Stimulated activated naive CD8-positive, alpha-beta T cell treated with anti-CD3 and anti-CD28 coated beads, Interleukin-15, Interleukin-2, amounts not matched to agents 100 ng/mL and 50 ng/mL, for 24 hours (primary cell): ENCODE data around the gene FUBP3.
A peak's percentile ranks its signal among the peaks of the same experiment; 100 is the strongest.

Experiments
- H3K27ac Mint-ChIP-seq: one replicate; pipeline ENCODE4 v1.8.0; 2021; ENCODE audit warnings: mild to moderate bottlenecking, mixed read lengths
- H3K27me3 Mint-ChIP-seq: one replicate; pipeline ENCODE4 v1.8.0; 2021; ENCODE audit warnings: mixed read lengths
- H3K36me3 Mint-ChIP-seq: one replicate; pipeline ENCODE4 v1.8.0; 2021; ENCODE audit warnings: low read depth, mixed read lengths
- H3K4me1 Mint-ChIP-seq: one replicate; pipeline ENCODE4 v1.8.0; 2021; ENCODE audit warnings: low read depth, mixed read lengths
- H3K4me3 Mint-ChIP-seq: one replicate; pipeline ENCODE4 v1.8.0; 2021; ENCODE audit warnings: mild to moderate bottlenecking, mixed read lengths
- H3K9me3 Mint-ChIP-seq: one replicate; pipeline ENCODE4 v1.8.0; 2021; ENCODE audit warnings: mixed read lengths

Gene FUBP3

GRCh38 chr9:130665029-130665430, 85.7 kb downstream of the FUBP3 start:
- Mint-ChIP-seq H3K27me3 (peaks cover 56% of the 10 kb centered on the region), H3K4me1 (peaks cover 23% of the 10 kb centered on the region), H3K9me3 (no peaks in the 10 kb centered on the region), H3K4me3 (peak overlapping the region; percentile 40), H3K27ac (no peak overlapping the region), H3K36me3 (no peaks in the 10 kb centered on the region)

GRCh38 chr9:130665431-130666392, 86.3 kb downstream of the FUBP3 start:
- Mint-ChIP-seq H3K36me3 (no peaks in the 10 kb centered on the region), H3K27ac (no peak overlapping the region)

DNA sequence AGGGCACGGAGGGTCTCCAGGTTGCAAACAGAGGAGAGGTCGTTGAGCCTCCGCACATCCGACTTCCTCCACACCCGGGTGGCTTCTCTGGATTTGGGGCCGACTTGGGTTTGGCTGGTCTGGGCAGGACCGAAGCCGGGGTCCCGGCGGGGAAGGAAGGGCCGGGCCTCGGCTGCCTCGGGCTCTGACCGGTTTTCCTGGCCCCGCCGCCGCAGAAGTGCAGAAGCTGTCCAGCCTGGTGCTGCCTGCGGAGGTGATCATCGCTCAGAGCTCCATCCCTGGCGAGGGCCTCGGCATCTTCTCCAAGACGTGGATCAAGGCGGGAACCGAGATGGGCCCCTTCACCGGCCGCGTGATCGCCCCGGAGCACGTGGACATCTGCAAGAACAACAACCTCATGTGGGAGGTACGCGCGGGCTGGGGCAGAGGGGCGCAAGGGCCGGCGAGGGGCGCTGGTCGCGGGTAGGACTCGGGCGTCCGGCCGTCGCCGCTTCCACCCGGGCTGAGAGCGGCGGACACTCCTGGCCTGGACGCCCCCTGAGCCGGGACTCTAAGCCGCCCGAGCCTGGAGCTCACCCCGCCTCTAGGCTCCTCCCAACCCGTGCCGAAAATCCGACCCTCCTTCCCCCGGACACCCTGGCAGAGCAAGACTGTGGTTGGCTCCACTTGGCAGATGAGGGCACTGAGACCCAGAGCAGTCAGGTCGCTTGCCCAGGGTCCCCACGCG, 87.2 kb downstream of the FUBP3 start:
- Mint-ChIP-seq H3K4me3 (no peak overlapping the region), H3K27ac (no peak overlapping the region), H3K27me3 (peaks cover 55% of the 10 kb centered on the region)

More at GRCh38 chr9:130665431-130666392, 86.3 kb downstream of the FUBP3 start:
- H3K9me3 Mint-ChIP-seq = no peaks in the 10 kb centered on the region
- H3K4me3 Mint-ChIP-seq = peak overlapping the region; percentile 40
- H3K27me3 Mint-ChIP-seq = peaks cover 57% of the 10 kb centered on the region
- H3K4me1 Mint-ChIP-seq = peaks cover 23% of the 10 kb centered on the region

DNA sequence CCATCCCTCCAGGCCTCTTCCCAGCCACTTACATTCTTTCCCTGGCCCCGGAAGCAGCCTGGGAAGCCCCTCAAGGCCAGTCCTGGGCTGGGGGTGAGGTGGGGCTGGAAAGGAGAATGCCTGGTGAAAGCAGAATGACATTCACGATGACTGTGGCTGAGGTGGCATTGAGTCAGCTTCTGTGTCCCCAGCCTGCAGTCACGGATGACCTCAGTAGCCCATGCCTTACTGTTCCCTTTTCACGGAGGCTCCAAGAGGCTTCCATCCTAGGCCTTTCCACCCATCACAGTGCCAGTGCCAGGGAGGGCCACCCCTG, 87.7 kb downstream of the FUBP3 start:
- no peak overlapping the region for H3K4me3 Mint-ChIP-seq
- no peaks in the 10 kb centered on the region for H3K9me3 Mint-ChIP-seq
- no peaks in the 10 kb centered on the region for H3K36me3 Mint-ChIP-seq
- H3K27ac Mint-ChIP-seq = no peak overlapping the region
- peaks cover 18% of the 10 kb centered on the region for H3K4me1 Mint-ChIP-seq
- H3K27me3 Mint-ChIP-seq = peaks cover 50% of the 10 kb centered on the region

More for the DNA sequence above, 87.2 kb downstream of the FUBP3 start:
- Mint-ChIP-seq H3K36me3 (no peaks in the 10 kb centered on the region), H3K4me1 (peaks cover 23% of the 10 kb centered on the region), H3K9me3 (no peaks in the 10 kb centered on the region)

DNA sequence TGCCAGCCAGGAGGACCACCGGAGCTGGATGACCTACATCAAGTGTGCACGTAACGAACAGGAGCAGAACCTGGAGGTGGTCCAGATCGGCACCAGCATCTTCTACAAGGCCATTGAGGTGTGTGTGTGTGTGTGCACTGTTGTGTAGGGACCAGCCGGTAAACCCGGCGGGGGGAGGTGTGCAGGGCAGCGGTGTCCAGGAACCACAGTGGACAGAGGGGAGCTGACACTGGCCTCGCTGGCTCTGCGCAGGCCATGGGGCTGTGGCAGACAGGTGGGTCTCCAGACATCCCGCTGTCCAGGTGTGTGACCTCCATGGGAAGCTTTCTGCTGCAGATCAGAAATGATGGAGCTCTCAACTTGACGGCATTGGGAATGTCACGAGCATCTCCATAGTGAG, 88.8 kb downstream of the FUBP3 start:
- no peaks in the 10 kb centered on the region for H3K36me3 Mint-ChIP-seq
- no peaks in the 10 kb centered on the region for H3K9me3 Mint-ChIP-seq
- no peak overlapping the region for H3K27ac Mint-ChIP-seq
- H3K4me3 Mint-ChIP-seq = no peak overlapping the region
- peaks cover 11% of the 10 kb centered on the region for H3K4me1 Mint-ChIP-seq
- peaks cover 45% of the 10 kb centered on the region for H3K27me3 Mint-ChIP-seq

DNA sequence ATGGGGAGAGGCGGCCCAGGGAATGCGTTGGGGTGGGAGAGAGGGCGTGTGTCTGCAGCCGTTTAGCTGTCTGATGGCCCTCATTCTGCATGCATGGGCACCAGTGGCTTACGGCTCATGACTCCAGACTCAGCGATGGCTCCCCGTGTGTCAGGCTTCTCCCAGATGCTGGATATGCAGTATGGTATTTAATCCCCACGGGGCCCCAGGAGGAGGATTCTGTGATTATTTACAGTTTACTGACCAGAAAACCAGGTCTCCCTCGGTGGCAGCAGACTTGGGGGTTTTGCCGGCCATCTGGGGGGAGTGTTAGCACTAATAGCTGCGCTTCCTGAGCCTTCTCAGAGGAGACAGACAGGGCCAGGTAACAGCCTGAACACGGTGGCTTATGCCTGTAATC, 89.3 kb downstream of the FUBP3 start:
- Mint-ChIP-seq H3K36me3 (no peaks in the 10 kb centered on the region), H3K27me3 (peaks cover 45% of the 10 kb centered on the region), H3K4me1 (peaks cover 11% of the 10 kb centered on the region), H3K27ac (no peak overlapping the region), H3K4me3 (no peak overlapping the region), H3K9me3 (no peaks in the 10 kb centered on the region)

DNA sequence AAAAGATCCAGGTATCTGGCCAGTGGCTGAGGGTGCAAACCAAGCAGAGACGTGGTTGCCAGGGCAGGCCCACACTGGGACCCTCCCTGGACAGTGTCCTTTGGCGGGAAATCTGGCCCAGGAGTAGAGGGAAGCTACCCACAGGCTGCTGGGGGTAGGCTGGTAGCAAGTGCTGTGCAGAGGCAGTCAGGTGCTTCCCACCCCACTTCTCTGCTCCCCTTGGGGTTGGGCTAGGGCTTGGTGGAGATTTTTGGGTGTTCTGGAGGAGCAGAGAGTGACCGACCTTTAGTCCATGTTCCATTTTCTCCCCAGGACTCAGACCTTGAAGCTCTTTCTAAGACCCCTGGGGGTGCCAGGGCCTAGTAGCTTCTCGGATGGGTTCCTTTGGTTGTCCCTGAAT, 90.6 kb downstream of the FUBP3 start:
- H3K27ac Mint-ChIP-seq = no peak overlapping the region
- H3K36me3 Mint-ChIP-seq = no peaks in the 10 kb centered on the region
- peaks cover 39% of the 10 kb centered on the region for H3K27me3 Mint-ChIP-seq
- H3K9me3 Mint-ChIP-seq = no peaks in the 10 kb centered on the region
- no peak overlapping the region for H3K4me3 Mint-ChIP-seq
- peaks cover 11% of the 10 kb centered on the region for H3K4me1 Mint-ChIP-seq

- peaks cover 4% of the 10 kb centered on the region for H3K4me1 Mint-ChIP-seq
- no peak overlapping the region for H3K27ac Mint-ChIP-seq
- no peaks in the 10 kb centered on the region for H3K36me3 Mint-ChIP-seq
- H3K9me3 Mint-ChIP-seq = no peaks in the 10 kb centered on the region
- no peak overlapping the region for H3K4me3 Mint-ChIP-seq
- peaks cover 32% of the 10 kb centered on the region for H3K27me3 Mint-ChIP-seq
Observed at GRCh38 chr9:130670644-130671043, 91.3 kb downstream of the FUBP3 start.

DNA sequence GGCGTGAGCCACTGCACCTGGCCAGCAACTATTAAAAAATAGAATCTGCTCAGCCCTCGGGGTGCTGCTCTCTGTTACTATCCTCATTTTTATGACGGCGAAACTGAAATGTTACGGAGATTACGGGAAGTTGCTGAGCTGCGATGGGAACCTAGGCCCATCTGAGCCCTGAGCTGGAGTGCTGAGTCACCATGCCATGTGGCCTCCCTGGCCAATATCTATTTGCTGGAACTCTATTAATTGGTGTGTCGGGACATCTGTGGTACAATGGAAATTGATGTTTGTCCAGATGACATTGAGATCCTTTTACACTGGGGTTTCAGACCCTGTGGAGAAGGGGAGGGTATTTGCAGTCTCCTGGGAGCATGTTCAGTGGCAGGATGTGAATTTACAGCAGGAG, 93.1 kb downstream of the FUBP3 start:
- H3K27ac Mint-ChIP-seq = no peak overlapping the region
- H3K27me3 Mint-ChIP-seq = peaks cover 16% of the 10 kb centered on the region
- no peaks in the 10 kb centered on the region for H3K36me3 Mint-ChIP-seq
- H3K4me3 Mint-ChIP-seq = no peak overlapping the region
- no peaks in the 10 kb centered on the region for H3K4me1 Mint-ChIP-seq
- H3K9me3 Mint-ChIP-seq = no peaks in the 10 kb centered on the region

GRCh38 chr9:130672933-130673615, 93.7 kb downstream of the FUBP3 start:
- Mint-ChIP-seq H3K27ac (no peak overlapping the region), H3K4me1 (no peaks in the 10 kb centered on the region), H3K9me3 (no peaks in the 10 kb centered on the region), H3K36me3 (no peaks in the 10 kb centered on the region), H3K27me3 (peaks cover 12% of the 10 kb centered on the region), H3K4me3 (no peak overlapping the region)

- H3K9me3 Mint-ChIP-seq = no peaks in the 10 kb centered on the region
- peaks cover 11% of the 10 kb centered on the region for H3K27me3 Mint-ChIP-seq
- no peaks in the 10 kb centered on the region for H3K36me3 Mint-ChIP-seq
- no peak overlapping the region for H3K4me3 Mint-ChIP-seq
- H3K27ac Mint-ChIP-seq = no peak overlapping the region
- no peaks in the 10 kb centered on the region for H3K4me1 Mint-ChIP-seq
Observed at GRCh38 chr9:130675396-130675795, 96.0 kb downstream of the FUBP3 start.

DNA sequence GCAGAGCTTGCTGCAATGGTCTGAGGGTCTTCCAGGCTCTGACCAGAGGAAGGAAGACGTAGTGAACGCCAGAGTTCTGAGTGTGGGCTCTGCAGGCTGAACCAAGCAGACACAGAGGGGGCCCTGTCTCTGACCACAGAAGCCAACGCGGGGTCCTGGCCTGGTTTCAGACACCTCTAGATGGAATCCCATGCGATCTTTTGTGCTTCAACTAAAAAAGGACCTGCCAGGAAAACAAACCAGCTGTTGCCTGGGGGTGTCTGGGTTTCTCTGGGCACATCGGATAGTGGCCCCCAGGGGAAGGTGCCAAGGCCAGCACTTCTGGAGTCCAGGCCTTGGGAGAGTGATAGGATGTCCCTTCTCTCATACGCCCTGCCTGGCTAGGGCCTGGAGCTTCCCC, 97.9 kb downstream of the FUBP3 start:
- Mint-ChIP-seq H3K36me3 (no peaks in the 10 kb centered on the region), H3K4me1 (no peaks in the 10 kb centered on the region), H3K4me3 (no peak overlapping the region), H3K9me3 (no peaks in the 10 kb centered on the region), H3K27ac (no peak overlapping the region), H3K27me3 (peaks cover 14% of the 10 kb centered on the region)

- H3K4me1 Mint-ChIP-seq = peaks cover 4% of the 10 kb centered on the region
- no peaks in the 10 kb centered on the region for H3K9me3 Mint-ChIP-seq
- peak overlapping the region; percentile 23 for H3K4me3 Mint-ChIP-seq
- H3K27me3 Mint-ChIP-seq = peaks cover 11% of the 10 kb centered on the region
- H3K36me3 Mint-ChIP-seq = no peaks in the 10 kb centered on the region
- no peak overlapping the region for H3K27ac Mint-ChIP-seq
Observed at GRCh38 chr9:130680836-130681768, 101.7 kb downstream of the FUBP3 start.

DNA sequence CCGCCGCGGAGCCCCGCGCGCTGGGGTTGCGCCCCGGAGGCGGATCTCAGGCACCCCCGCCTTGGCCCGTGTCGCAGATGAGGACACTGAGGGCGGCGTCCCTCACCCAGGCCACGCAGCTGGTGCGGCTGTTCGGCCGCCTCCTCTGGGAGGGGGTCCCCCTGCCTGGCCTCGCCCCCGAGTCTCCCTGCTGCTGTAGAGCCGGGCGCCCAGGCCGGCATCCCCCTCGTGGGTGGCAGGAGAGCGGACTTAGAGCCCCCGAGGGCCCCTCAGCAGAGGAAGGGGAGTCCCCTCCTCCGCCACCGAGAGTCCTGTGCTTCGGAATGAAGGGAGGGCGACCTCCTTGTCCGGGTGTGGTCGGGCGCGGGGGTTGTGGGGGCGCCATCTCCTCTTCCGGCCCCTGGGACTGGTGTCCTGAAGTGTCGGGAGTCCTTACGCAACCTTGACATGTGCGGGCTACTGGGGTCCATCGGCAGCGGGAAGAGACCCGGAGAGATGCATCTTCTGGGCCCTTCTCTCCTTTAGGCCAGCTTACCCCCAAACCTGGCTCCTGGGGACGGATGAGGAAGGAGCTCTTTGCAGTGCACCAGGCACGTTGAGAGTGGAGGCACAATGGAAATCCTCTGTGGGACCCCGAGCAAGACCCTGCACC, 102.5 kb downstream of the FUBP3 start:
- H3K4me1 Mint-ChIP-seq = peaks cover 4% of the 10 kb centered on the region
- no peak overlapping the region for H3K27ac Mint-ChIP-seq
- H3K4me3 Mint-ChIP-seq = peak overlapping the region; percentile 81
- no peaks in the 10 kb centered on the region for H3K36me3 Mint-ChIP-seq
- peaks cover 11% of the 10 kb centered on the region for H3K27me3 Mint-ChIP-seq
- no peaks in the 10 kb centered on the region for H3K9me3 Mint-ChIP-seq
